GM21825 (cell line): ENCODE measurements around the gene PPP6R3.

Experiments
- ATAC-seq: cut with Tn5 transposase; IDR thresholded peaks from one replicate; pipeline ENCODE4 v1.9.1; 2021; ENCODE audit warnings: mild to moderate bottlenecking, moderate library complexity; ENCODE audit not compliant: unreplicated experiment

The PPP6R3 gene

DNA sequence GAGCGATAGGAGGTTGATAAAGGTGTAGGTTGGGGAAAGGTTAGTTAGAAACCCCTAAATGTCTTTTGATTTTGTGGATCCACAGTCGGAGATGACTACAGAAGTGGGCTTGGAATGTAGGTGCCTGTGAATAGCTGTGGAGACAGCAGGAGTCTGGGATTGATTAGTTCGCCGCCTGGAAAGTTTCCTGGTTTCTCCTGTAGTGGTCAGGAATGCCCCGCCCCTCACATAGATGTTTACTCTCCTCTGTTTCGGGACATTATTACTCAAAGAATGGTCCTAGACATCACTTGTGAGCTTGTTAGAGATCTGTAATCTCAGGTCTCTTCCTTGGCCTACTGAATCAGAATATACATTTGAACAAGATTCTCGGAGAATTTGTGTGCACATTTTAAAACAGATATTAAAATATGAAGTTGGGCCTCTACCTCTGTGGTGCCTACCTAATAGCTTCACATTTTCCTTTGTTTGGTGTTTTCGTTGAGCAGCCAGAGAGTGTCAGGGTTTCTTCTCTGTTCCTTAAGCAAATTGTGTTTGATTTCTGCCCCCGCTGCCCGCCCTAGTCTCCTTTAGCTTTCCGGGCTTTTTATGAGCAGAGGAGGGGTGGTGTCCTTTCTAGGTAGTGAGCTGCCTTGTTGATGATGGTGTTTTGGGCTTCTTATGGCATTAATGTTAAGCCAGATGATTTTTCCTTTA lies 89.4 kb downstream of the PPP6R3 start:
- no peak for ATAC-seq

DNA sequence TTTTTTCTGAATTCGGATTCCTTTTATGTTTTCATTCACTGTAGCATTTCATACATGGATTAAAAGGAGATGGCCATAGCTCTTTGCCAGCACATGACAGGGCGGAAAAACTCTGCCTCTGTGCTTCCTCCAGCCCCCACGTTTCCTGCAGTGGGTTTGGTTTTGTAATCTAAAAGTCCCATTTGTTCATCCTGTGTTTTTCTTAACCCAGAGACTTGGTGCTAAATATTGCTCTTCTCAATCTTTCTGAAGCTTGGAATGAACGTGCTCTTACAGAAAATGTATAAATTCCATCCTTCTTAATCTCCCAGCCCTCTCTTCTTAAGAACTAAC lies 89.9 kb downstream of the PPP6R3 start:
- ATAC-seq, result no peak

DNA sequence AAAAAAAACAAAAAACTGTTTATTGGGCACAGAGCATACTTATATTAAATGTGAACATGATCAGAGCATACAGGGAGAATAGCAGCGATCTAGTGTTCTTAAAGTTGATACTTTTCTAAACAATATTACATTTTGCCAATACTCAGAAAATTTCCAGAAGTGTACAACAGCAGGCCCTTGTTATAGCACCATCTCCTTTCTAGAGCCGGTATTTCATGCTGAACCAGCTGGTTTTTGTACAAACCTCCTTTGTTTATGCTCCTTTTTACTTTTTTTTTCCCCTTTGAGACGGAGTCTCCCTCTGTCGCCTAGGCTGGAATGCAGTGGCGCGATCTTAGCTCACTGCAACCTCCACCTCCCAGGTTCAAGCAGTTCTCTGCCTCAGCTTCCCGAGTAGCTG lies 90.7 kb downstream of the PPP6R3 start:
- no peak for ATAC-seq

DNA sequence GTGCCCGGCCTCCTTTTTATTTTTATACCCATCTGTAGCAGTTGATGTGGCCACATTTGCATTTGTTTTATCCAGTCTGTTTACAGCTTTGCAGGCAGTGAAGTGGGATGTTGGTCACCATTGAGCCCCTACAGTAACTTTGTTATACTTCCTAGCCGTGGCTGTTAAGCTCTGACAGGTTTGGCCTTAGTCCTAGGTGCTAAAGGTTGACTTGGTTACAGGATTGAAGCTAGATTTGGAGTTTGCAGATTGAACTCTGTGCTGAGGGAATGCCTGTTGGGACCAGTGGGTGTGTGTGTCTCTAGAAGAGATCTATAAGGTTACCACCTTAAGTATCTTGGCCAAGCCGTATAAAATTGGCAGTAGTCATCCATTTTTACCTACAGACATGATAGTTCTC lies 91.2 kb downstream of the PPP6R3 start:
- no peak for ATAC-seq

DNA sequence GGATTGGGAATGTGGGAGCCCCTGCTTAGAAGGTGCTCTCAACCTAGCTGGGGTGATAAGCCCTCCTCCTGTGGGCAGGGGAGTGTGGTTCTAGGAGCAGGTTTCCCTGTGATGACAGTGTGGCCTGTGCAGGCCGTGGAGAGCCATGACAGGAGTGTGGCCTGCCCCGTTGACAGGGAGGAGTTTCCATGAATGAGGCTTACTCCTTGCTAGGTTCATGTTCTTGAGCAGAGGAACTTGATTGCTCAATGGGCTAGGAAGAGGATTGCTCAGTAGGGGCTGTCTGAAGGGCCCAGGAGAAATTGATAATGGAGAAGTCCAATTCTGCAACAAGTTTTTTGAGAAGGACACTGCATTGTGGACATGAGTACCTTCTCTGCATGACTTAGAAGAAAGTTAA lies 92.0 kb downstream of the PPP6R3 start:
- ATAC-seq, result no peak

DNA sequence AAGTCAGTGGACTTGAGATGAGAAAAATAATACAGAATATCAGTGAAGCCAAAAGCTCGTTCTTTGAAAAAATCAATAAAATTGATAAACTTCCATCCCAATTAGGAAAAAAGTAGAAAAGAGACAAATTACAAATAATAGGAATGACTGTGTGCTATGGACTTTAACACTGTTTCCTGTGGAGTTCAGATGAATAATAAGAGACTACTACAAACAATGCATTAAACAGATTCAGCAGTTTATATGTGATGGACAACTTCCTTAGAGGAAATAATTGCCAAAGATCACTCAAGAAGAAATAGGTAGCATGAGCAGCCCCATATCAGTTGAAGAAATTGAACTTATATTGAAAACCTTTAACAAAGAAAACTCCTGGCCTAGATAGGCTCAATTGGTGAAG lies 99.7 kb downstream of the PPP6R3 start:
- no peak for ATAC-seq

DNA sequence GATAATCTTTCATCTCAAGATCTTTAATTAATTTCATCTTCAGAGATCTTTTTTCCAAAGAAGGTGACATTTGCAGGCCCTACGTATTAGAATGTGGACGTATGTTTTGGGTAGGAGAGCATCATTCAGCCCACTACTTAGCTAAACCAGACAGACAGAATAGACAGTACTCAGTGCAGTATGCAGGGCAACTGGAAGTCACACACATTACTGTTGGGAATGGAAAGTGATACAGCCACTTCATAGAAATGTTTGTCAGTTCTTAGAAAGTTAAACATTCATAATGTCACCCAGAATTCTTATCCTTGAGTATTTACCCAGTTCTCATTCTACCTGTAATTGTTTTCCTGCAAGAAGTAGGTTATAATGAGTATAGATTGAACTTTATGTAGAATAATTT lies 102.9 kb downstream of the PPP6R3 start:
- ATAC-seq, result no peak

DNA sequence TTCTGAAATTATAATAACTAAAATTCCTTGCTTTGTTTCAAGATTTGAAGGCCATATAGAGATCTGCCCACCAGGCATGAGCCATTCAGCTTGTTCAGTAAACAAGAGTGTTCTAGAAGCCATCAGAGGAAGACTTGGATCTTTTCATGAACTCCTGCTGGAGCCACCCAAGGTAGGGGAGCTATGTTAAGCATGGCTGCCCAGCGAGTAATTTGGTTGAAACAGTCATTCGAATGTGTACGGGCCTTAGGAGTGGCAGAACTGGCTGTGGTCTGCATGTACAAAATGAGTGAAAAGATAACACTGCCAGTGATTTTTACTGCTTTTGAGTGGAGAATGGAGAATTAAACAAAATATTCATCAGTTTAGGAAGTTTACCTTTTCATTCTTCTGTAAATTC lies 103.7 kb downstream of the PPP6R3 start:
- no peak for ATAC-seq

DNA sequence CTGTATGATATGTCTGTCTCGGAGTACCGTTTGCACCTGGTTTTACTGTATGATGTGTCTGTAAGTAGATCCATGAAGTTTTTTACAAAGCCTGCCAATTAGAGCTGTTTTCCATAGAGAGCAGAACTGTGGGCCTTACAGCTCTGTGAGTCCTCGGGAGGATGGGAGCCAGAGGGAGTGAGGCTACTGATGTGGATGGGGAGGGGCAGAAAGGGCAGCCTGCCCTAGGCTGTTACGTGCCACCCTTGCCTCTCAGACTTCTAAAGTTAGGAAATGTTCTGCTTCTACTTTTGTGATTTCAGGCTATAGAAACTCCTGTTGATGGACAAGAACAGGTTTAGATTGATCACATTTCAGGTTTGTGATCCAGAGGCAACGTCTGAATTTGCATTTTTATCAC lies 105.2 kb downstream of the PPP6R3 start:
- ATAC-seq, result no peak

DNA sequence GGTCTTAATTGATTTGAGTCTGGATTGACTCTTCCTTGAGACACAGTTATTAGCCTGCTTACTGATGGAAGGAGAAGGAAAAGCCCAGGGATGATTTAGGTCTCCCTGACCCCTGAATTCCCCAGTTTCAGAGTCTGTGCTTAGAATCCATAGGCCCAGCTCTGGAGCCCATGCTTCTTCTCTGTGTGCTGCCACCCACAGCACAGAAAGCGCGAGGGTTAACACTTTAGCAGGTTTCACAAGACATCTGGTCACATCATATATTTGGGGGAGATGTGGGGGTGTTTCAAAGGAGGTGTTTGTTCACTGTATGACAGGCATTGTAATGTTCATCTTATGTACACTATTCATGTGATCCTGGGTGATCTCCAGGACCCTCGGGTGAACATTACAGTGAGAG lies 107.0 kb downstream of the PPP6R3 start:
- ATAC-seq, result no peak

DNA sequence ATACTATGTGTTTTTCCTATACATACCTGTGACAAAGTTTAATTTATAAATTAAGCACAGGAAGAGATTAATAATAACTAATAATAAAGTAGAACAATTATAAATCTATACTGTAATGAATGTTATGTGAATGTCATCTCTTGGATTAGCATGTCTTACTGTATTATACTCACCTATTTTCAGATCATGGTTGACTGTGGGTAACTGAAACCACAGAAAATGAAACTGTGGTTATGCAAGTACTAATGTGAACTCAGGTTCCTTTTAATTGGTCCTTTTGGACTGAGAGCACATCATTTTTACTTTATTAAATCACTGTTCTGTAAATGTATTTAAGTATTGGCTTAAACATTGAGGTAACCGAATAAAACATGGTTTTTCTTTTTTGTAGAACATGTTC lies 108.8 kb downstream of the PPP6R3 start:
- no peak for ATAC-seq

DNA sequence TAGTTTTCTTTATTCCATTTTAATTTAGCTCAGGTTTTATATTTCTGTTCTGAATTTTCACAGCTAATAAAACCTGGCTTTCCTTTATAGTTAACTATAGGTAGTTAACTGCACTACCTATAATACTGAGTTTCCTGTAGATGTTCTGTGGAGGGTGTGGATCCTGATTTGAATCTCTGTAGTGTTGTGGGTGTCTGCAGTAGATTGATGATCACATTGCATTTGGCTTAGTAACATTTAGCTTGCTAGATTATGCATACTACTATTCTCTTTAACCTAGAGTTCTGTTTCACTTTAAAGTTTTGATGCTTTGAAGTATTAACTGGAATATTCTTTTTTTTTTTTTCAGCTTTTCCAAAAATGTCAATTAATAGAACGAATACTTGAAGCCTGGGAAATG lies 110.1 kb downstream of the PPP6R3 start:
- no peak for ATAC-seq

DNA sequence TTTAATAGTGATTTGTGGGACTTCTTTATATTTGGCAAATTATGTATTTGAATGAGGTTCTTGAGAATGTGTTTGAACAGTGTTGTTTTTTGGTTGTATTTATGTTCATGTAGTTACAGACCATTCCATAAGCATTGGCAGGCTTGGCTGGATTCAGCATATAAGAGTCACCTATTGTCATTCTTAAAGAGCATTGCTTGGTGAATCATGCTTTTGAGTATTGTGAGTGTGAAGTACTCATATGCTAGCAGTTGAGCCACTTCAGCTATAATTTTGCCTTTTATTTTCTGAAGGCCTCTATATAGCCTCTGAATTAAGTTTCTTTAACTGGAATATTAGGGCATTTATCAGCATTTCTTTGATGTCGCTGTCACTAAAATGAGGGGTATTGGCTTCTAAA lies 113.8 kb downstream of the PPP6R3 start:
- no peak for ATAC-seq

DNA sequence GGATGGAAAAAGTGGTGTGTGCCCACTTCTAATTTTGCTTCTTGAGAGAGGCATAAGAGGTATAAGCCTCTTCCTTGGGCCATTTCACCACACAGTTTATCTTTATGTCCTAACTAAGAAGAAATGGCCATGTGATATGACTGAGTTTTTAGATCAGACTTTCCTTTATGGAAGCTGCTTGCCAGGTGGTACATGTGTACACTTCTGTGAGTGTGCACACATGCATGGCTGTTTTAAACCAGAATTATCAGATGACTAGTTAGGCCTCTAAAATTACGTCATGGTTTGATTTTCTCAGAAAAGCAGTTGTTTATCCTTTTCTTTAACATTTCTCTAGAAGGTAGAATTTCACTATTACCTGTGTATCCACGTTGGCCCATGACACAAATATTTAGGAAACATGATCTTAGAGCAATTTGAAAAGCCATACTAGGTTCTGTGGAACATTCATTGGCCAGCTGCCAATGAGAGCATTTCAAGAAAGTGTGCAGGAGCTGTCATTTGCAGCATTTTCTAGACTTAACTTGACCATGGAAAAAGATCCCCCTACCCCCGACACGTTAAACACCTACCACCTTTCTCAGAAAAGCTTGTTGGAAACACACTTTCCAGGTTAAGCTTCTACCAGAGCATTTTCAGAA lies 114.6 kb downstream of the PPP6R3 start:
- ATAC-seq, result no peak

DNA sequence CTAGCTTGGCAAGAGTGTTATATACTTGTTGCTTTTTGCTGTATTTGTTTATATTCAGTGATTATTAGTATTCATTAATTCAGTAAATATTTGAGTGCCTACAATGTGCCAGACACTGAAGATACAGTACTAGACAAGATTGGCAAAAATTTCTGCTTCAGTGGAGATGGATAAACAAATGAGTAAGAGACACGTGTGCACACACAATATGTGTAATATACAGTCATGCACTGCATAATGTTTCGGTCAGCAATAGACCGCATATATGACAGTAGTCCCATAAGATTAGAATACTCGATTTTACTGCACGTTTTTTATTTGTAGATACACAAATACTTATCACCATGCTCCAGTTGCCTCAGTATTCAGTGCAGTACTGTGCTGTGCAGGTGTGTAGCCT lies 118.9 kb downstream of the PPP6R3 start:
- no peak for ATAC-seq

DNA sequence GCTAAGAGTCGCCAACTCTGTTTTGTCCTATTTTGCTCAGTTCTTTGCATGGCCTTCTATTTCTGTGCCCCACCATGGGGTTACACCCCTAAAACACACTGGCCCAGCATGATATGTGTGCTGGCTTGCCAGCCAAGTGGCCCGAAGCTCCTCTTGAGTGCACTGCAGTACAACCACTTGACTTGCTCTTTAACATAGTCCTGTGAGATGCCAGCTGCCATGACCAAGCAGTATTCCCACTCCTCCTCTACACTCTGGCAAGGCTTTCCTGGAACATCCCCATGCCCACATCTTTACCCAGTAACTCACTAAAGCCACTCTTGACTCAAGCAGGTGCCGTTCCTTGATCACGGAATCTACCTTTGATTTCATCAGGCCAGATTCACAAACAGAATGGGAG lies 120.9 kb downstream of the PPP6R3 start:
- ATAC-seq, result no peak

DNA sequence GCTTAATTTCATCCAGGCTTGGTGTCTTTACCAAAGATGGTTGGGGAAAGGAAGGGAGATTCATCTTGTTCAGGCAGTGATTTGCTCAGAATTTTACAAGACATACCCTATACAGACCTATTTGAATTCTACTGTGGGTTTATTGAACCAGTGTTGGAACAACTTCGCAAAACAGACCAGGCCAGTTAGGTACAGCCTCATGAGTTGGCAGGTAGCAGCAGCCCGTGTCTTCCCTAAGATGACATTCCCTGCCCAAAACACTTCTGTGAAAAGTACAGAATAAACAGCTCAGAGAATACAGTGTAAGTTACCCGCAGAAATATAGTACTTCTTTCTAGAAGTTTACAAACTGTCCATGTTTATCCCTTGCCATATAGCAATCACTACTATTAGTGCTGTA lies 121.3 kb downstream of the PPP6R3 start:
- ATAC-seq, result no peak

DNA sequence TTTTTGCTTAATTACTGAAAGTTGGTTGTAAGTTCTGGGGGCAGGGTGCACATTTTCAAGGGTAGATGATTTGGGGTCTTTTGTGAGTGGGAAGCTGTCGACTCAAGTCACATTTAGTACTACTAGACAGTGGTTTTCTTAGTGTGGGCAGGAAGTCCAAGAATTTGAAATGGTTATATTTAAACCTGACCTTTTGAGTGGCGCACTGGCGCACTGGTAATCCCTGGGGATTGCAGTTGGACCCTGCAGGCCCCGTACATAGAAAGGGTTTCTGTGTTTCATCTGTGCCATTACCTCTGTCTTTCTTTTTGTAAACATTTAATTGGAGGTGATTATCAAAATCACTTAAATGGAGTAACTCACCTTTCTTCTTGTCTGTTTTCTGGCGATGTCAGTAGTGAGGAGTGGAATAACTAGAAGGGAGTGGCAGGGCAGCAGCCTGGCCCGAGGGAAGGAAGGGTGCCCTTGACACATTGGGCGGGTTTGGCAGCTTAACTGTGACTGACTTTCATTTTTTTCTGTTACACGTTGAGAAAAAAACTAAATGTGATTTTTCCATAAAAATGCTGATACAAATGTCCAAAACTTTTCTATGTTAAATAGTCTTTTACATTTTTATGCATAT lies 122.0 kb downstream of the PPP6R3 start:
- ATAC-seq, result no peak

DNA sequence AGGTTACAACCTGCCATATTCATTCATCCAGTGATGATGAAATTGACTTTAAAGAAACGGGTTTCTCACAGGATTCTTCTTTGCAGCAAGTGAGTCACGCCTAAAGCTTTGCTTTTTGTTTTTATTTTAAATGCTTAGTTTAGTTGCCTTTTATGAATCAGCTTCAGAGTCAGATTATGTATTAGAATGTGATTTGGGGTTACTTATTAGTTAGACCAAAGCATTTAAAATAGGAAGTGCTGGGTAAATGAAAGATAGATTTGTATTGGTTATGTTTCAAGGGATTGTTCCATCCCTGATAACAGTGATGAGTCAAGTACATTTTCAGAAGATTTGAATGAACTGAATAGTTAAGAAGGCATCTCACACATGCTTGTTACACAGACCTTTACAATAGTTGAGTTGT lies 122.5 kb downstream of the PPP6R3 start:
- no peak for ATAC-seq

DNA sequence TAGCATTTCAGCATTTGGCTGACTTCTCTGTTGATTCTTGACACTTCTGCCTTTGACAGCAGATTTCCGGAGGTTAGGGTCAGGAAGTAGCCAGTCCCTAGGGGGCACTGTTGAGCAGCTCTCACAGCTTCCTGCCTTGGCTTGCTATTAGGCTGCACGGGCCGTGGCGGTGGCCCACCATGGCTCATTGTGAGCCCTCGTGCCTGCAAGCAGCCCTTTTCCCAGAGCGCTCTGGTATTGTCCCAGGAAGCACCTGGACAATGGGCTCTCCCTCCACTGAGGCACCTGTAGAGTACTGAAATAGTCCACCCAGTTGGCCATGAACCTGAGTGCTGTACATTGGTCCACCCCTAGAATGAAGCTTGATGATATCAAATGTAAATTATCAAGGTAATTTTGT lies 123.5 kb downstream of the PPP6R3 start:
- no peak for ATAC-seq

DNA sequence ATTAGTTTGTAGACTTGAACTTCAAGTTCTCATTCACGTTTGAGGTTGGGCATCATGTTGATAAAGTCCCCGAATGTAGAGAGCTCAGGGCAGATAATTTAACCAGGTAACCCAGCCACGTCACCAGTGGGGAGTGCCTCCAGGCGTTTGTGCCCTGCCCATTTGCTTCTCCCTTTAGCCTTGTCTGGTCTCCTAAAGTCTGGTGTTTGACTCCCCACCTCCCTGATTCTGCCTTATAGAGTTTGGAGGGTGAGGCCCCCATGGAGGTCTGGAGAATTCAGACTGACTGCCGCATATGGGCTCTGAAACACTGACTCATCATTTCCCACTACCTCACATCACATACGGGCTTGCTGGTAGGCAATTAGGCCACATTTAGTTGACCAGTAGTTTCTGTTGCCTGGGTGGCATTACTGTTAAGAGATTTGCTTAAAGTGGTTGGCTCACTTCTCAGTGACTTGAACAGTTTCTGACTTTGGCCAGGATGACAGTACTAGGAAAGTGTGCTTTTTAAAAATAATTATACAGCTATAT lies 124.5 kb downstream of the PPP6R3 start:
- no peak for ATAC-seq

DNA sequence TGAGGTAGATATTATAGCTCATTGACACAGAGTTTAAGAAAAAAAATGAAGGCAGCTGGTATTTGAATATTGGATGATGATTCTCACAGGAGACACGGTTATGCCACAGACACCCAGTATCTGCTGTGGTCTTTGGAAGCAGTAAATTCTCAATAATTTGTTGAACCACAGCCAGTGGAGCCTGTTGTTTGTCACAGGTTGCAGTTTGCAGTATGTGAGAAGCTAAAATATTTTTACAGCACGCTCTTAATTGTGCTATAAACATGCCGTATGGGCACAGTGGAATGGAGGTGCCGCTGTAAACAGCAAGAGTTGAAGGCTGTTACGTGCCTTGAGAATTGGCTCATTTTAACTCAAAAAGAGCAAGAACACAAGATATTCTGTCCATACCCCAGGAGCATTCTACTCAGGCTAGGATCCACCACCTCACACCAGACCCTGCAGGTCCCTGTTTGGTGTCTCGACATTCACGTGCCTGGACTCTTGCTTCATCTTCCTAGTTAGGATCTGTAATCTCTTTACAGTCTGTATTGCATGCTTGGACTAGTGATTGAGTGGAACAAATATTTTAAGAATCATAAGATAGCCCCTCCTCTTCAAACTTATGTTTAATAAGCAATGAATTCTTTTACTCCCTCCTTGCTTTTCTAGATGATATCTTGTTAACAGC lies 129.1 kb downstream of the PPP6R3 start:
- ATAC-seq, result no peak
